ENCODE results near the gene ANKEF1.

Gene ANKEF1

GRCh38 chr20:10090588-10091166, 55.9 kb downstream of the ANKEF1 start:
- DNase-seq, result no peak

DNA sequence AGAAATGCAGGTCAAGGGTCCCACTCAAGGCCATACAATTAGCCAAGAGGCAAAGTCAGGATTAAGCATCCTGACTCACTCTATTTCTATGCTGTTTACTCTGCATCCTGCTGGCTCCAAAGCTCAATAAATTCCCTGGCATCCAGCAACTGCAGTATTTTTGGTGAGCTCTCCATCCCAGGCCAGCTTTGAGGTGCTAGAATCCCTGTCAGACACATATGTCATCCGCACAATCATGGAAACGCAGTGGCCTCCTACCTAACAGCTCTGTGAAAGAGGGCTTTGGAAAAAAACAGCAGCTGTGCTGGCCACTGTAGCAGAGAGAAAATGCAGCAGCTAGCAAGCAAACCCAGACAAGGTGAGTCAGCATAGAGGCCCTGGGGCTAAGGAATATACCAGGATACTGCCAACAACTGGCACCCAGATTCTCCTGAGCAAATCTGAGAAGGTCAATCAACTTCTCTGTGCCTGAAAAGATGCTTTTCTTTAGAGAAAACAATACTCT, 58.4 kb downstream of the ANKEF1 start:
- no peak for DNase-seq

GRCh38 chr20:10094566-10095173, 59.9 kb downstream of the ANKEF1 start:
- no peak for DNase-seq

DNA sequence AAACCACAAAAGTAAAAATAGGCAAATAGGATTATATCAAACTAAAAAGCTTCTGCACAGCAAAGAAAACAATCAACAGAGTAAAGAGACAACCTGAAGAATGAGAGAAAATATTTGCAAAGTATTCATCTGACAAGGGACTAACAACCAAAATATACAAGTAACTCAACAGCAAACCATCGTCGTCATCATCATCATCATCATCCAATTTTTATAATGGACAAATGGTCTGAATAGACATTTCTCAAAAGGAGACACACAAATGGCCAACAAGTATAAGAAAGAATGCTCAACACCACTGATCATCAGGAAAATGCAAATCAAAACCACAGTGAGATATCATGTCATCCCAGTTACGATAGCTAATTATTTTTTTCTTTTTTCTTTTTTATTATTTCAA, 62.0 kb downstream of the ANKEF1 start:
- no peak for DNase-seq

DNA sequence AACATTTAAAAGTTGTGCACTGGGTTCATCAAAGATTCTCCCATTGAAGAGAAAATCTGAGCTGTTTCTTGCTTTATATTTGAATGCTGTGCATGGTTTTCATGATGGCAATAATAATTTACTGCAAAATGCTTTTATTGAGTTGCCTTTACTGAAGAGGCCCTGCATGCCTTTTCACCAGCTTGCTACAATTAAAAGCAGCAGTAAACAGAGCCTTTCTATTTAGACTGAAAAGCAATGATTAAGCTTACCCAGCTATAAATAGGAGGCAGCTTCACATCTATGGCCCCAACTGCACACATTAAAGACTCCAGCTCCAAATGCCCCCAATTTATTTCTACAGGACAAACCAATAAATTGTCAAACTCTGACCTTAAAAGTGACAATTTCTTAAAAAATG, 70.3 kb downstream of the ANKEF1 start:
- DNase-seq, result no peak

Measured in activated CD4-positive, CD25-positive, alpha-beta regulatory T cell (primary cell).